GM06990 (cell line): ENCODE measurements around the gene SF3B3.

Experiments used
- DNase-seq: peaks from one replicate; pipeline ENCODE4 v3.0.0-alpha.2; 2011; ENCODE audit not compliant: insufficient read length; ENCODE audit errors: extremely low read depth
- H3K27me3 ChIP-seq: replicated peaks from 2 replicates; pipeline ENCODE4 v1.6.0; 2011; ENCODE audit warnings: low read length; ENCODE audit not compliant: control insufficient read depth, insufficient read depth
- H3K36me3 ChIP-seq: 2 replicates; pipeline ENCODE4 v1.5.1; 2011; ENCODE audit warnings: low read length; ENCODE audit not compliant: control insufficient read depth, insufficient read depth
- H3K4me3 ChIP-seq: replicated peaks from 2 replicates; pipeline ENCODE4 v1.5.1; 2011; ENCODE audit warnings: low read depth, mild to moderate bottlenecking, control low read depth, low read length
- TF ChIP-seq, protein P1 (sequence below): IDR thresholded peaks from 2 replicates; pipeline ENCODE4 v1.5.1; 2011; ENCODE audit warnings: low read length, control low read depth, mild to moderate bottlenecking, inconsistent platforms; ENCODE audit not compliant: insufficient read depth, poor library complexity, severe bottlenecking

Gene SF3B3

DNA sequence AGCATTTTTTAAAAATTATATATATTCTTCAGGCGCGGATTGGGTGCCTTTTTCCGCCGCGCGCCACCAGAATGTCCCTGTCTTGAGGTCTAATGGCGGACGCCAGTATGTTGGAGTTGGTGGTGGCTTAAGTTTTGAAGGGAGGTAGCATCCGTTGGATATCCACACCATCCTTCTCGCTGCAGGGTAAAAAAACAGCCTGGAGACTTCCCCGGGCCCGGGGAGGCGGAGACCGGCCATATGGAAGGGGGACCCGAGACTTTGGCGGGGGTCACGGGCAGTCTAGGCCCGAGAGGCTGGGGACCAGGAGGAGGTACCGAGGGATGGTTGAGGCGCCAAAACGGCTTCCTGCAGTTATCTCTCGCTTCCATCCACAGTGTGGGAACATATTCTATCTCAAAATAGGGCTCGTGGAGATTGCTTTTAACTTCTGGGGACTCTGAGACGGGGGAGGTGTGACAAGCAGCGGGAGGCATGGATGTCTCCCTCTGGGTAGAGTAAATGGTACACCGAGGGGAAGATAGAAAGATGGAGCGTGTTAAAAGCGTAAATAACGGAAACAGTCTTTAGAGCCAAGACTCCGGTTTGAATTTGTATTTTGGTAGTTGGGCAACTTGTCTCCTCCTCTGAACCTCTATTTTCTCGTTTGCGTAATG, at the start of gene SF3B3:
Gene SF3B3, plus strand, starts transcription at position 74 of the 656 bp plus-strand sequence. CDS start 2,841 bp downstream, outside the sequence.
- H3K27me3 ChIP-seq: no peaks in the 10 kb centered on the region
- peak; percentile 86 for DNase-seq
- peaks cover 4% of the 10 kb centered on the region for H3K36me3 ChIP-seq
- peak within 1 kb of the TSS; percentile 89 for H3K4me3 ChIP-seq
- TF ChIP-seq, protein P1, sequence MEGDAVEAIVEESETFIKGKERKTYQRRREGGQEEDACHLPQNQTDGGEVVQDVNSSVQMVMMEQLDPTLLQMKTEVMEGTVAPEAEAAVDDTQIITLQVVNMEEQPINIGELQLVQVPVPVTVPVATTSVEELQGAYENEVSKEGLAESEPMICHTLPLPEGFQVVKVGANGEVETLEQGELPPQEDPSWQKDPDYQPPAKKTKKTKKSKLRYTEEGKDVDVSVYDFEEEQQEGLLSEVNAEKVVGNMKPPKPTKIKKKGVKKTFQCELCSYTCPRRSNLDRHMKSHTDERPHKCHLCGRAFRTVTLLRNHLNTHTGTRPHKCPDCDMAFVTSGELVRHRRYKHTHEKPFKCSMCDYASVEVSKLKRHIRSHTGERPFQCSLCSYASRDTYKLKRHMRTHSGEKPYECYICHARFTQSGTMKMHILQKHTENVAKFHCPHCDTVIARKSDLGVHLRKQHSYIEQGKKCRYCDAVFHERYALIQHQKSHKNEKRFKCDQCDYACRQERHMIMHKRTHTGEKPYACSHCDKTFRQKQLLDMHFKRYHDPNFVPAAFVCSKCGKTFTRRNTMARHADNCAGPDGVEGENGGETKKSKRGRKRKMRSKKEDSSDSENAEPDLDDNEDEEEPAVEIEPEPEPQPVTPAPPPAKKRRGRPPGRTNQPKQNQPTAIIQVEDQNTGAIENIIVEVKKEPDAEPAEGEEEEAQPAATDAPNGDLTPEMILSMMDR: no peak

DNA sequence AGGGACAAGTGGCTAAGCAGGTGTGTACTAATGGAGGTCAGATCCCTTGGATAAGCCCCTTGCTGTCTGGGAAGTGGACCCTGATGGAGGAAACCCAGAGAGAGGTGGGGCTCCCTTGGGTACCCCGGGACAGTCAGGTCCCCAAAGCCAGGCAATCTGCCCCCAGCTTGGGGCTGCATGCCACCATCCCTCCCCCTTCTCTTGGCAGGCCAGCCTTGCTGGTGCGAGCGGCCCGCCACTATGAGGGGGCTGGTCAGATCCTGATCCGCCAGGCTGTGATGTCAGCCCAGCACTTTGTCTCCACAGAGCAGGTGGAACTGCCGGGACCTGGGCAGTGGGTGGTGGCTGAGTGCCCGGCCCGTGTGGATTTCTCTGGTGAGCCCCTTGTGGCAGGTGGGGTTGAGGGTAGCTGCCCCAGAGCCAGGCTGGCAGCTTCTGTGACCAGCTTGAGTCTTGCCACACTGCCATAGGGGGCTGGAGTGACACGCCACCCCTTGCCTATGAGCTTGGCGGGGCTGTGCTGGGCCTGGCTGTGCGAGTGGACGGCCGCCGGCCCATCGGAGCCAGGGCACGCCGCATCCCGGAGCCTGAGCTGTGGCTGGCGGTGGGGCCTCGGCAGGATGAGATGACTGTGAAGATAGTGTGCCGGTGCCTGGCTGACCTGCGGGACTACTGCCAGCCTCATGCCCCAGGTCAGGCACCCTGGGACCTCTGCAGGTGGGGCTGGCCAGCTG, 49.1 kb upstream of the SF3B3 start:
- DNase-seq: no peak
- TF ChIP-seq, protein P1: no peak

DNA sequence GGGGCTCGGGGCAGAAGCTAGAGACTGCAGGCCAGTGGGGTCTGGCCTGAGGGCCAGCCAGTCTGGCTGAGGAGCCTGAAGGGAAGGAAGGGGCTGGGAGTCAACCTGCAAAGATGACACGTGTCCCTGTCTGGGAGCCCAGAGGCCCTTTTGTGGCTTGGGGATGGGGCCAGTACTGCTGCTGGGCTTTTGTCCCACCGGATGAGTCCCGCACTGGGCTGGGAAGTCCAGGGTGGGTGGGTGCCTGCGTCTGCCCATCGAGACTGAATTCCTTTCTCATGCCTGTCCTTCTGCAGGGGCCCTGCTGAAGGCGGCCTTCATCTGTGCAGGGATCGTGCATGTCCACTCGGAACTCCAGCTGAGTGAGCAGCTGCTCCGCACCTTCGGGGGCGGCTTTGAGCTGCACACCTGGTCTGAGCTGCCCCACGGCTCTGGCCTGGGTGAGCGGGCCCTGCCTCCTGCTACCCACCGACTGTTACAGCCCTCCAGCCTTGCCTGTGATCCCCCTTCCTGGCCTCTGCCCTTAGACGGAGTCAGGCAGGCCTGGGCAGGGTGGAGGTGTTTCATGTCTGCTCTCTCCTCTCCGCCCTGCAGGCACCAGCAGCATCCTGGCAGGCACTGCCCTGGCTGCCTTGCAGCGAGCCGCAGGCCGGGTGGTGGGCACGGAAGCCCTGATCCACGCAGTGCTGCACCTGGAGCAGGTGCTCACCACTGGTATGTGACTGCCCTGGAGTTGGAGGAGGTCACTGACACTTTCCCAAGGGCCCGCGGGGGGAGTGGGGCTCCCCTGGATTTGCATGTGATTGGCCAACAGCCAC, 48.4 kb upstream of the SF3B3 start:
- no peaks in the 10 kb centered on the region for H3K27me3 ChIP-seq
- H3K36me3 ChIP-seq: peaks cover 26% of the 10 kb centered on the region
- no peak overlapping the region for H3K4me3 ChIP-seq
- no peak for DNase-seq
- TF ChIP-seq, protein P1: no peak

More for the DNA sequence above, 49.1 kb upstream of the SF3B3 start:
- Histone ChIP-seq H3K27me3 (no peaks in the 10 kb centered on the region), H3K4me3 (no peak overlapping the region), H3K36me3 (peaks cover 21% of the 10 kb centered on the region)

DNA sequence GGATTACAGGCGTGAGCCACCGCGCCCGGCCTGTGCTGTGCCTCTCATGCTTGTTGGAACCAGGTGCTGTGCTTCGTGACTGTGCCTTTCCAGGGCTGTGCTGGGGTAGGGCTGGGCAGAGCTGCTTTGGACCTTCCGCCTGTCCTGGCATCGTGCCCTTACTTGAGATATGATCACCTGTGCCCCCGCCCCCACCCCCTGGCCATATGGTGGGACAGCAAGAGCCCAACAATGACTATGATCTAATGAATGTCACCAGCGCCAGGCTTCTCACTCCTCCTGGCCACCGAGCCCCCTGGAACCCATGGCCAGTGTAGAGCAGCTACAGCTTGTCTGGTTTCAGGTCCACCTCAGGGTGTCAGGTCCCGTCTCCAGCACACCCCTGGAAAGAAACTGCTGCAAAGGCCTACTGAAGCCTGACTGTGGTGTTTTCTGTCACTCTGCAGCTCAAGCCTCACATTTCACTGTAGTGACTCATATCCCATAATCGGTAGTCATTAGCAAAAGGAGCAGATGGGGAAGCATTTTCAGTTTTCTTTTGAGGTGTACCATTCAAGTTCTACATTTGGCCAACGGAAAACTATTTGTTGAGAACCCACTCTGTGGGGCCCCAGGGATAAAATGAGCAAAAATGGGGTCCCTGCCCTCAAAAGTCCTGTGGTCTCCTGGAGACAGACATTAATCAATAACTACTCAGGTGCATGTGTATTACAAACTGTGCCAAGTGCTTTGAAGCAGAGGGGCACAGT, 47.2 kb upstream of the SF3B3 start:
- Histone ChIP-seq H3K27me3 (no peaks in the 10 kb centered on the region), H3K36me3 (peaks cover 38% of the 10 kb centered on the region)
- TF ChIP-seq, protein P1: no peak

DNA sequence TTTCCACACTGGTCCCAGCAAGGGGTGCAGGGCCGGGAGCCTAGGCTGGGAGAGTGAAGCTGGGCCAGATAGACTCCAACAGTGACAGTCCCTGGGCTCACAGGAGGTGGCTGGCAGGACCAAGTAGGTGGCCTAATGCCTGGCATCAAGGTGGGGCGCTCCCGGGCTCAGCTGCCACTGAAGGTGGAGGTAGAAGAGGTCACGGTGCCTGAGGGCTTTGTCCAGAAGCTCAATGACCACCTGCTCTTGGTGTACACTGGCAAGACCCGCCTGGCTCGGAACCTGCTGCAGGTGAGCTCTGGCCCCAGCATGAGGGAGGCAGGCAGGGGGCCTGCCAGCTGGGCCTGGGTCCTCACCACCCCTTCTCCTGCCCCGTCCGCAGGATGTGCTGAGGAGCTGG, 45.4 kb upstream of the SF3B3 start:
- no peak for DNase-seq
- TF ChIP-seq, protein P1: no peak
- peaks cover 44% of the 10 kb centered on the region for H3K36me3 ChIP-seq
- no peak overlapping the region for H3K4me3 ChIP-seq
- no peaks in the 10 kb centered on the region for H3K27me3 ChIP-seq

More for the DNA sequence above, 47.2 kb upstream of the SF3B3 start:
- no peak overlapping the region for H3K4me3 ChIP-seq
- DNase-seq: peak; percentile 83
